Loucy (cell line): ENCODE results near the gene FCHSD2.

Experiments
- H2AFZ ChIP-seq: fragments of 200-600 bp; sonication (generic); 2 replicates; pipeline ENCODE4 v1.6.0; 2016; ENCODE audit warnings: antibody characterized with exemption, mild to moderate bottlenecking, low read length, moderate library complexity
- H3F3A ChIP-seq: fragments of 200-600 bp; 2 replicates; pipeline ENCODE4 v1.6.0; 2016; ENCODE audit warnings: antibody characterized with exemption, low read depth, mild to moderate bottlenecking
- H3K27me3 ChIP-seq: fragments of 200-600 bp; sonication (generic); 2 replicates; pipeline ENCODE4 v1.6.1; 2014; ENCODE audit warnings: low read length, mild to moderate bottlenecking; ENCODE audit not compliant: insufficient read depth, poor library complexity, severe bottlenecking
- H3K36me3 ChIP-seq: fragments of 200-600 bp; sonication (generic); 2 replicates; pipeline ENCODE4 v1.6.1; 2016; ENCODE audit warnings: low read length; ENCODE audit not compliant: insufficient read depth
- H3K4me1 ChIP-seq: fragments of 200-600 bp; sonication (generic); 2 replicates; pipeline ENCODE4 v1.5.1; 2014; ENCODE audit warnings: low read length, mild to moderate bottlenecking; ENCODE audit not compliant: insufficient read depth, poor library complexity, severe bottlenecking
- H3K4me2 ChIP-seq: fragments of 200-600 bp; sonication (generic); 2 replicates; pipeline ENCODE4 v1.6.0; 2014; ENCODE audit warnings: antibody characterized with exemption, low read length, low read depth, mild to moderate bottlenecking; ENCODE audit not compliant: poor library complexity, severe bottlenecking
- H3K4me3 ChIP-seq: fragments of 200-600 bp; sonication (generic); 2 replicates; pipeline ENCODE4 v1.5.1; 2014; ENCODE audit warnings: low read length, mild to moderate bottlenecking, mixed read lengths; ENCODE audit not compliant: poor library complexity, severe bottlenecking
- H3K79me2 ChIP-seq: fragments of 200-600 bp; sonication (generic); 2 replicates; pipeline ENCODE4 v1.6.1; 2014; ENCODE audit warnings: low read length; ENCODE audit not compliant: insufficient read depth
- H3K9ac ChIP-seq: fragments of 200-600 bp; sonication (generic); 2 replicates; pipeline ENCODE4 v1.6.0; 2014; ENCODE audit warnings: mild to moderate bottlenecking, low read depth, low read length, moderate library complexity; ENCODE audit not compliant: poor library complexity, severe bottlenecking
- H3K9me2 ChIP-seq: fragments of 200-600 bp; sonication (generic); replicated peaks from 2 replicates; pipeline ENCODE4 v1.6.1; 2016; ENCODE audit warnings: low read depth, low read length, mixed read lengths
- H3K9me3 ChIP-seq: fragments of 200-600 bp; sonication (generic); 2 replicates; pipeline ENCODE4 v1.6.1; 2014; ENCODE audit warnings: mild to moderate bottlenecking, antibody characterized with exemption, low read length, low read depth; ENCODE audit not compliant: insufficient read depth
- H4K20me1 ChIP-seq: fragments of 200-600 bp; sonication (generic); 2 replicates; pipeline ENCODE4 v1.6.0; 2014; ENCODE audit warnings: antibody characterized with exemption, low read length, mild to moderate bottlenecking; ENCODE audit not compliant: insufficient read depth, poor library complexity, severe bottlenecking
- CTCF ChIP-seq: fragments of 200-600 bp; sonication (generic); conservative IDR thresholded peaks from 2 replicates; pipeline ENCODE4 v1.5.1; 2014; ENCODE audit warnings: mild to moderate bottlenecking, antibody characterized with exemption, low read length
- EZH2phosphoT487 ChIP-seq: fragments of 200-600 bp; IDR thresholded peaks from 2 replicates; pipeline ENCODE4 v1.6.1; 2018; ENCODE audit warnings: antibody characterized with exemption, mild to moderate bottlenecking, moderate library complexity, borderline replicate concordance

Gene FCHSD2

GRCh38 chr11:73171436-73172161, 29.5 kb upstream of the FCHSD2 start:
- Histone ChIP-seq H3K4me1 (peaks cover 57% of the 10 kb centered on the region), H3K4me3 (no peak overlapping the region), H4K20me1 (no peaks in the 10 kb centered on the region), H3K79me2 (no peaks in the 10 kb centered on the region), H3K4me2 (no peak overlapping the region), H3K27me3 (no peaks in the 10 kb centered on the region), H2AFZ (no peak overlapping the region), H3K9me2 (no peaks in the 10 kb centered on the region), H3K9ac (no peak overlapping the region), H3K36me3 (no peaks in the 10 kb centered on the region), H3K9me3 (no peaks in the 10 kb centered on the region), H3F3A (no peaks in the 10 kb centered on the region)
- TF ChIP-seq CTCF (no peak), EZH2phosphoT487 (no peak)

- no peak overlapping the region for H3K4me2 ChIP-seq
Observed at GRCh38 chr11:73170140-73170539, 28.0 kb upstream of the FCHSD2 start.

GRCh38 chr11:73168925-73169579, 26.9 kb upstream of the FCHSD2 start:
- no peaks in the 10 kb centered on the region for H3K36me3 ChIP-seq
- peaks cover 63% of the 10 kb centered on the region for H3K4me1 ChIP-seq
- peak overlapping the region; percentile 18; the same call in 1 of the 2 replicates for H2AFZ ChIP-seq
- H3K27me3 ChIP-seq, result no peaks in the 10 kb centered on the region
- H4K20me1 ChIP-seq, result no peaks in the 10 kb centered on the region
- H3K4me2 ChIP-seq, result no peak overlapping the region
- H3K9me2 ChIP-seq, result no peaks in the 10 kb centered on the region
- TF ChIP-seq EZH2phosphoT487, result no peak
- no peak for TF ChIP-seq CTCF
- H3K9ac ChIP-seq, result peak overlapping the region; percentile 37
- no peak overlapping the region for H3K4me3 ChIP-seq
- no peaks in the 10 kb centered on the region for H3K9me3 ChIP-seq
- no peaks in the 10 kb centered on the region for H3F3A ChIP-seq
- H3K79me2 ChIP-seq, result no peaks in the 10 kb centered on the region

More at GRCh38 chr11:73170140-73170539, 28.0 kb upstream of the FCHSD2 start:
- Histone ChIP-seq H3K4me3 (no peak overlapping the region), H3K9me3 (no peaks in the 10 kb centered on the region), H3K79me2 (no peaks in the 10 kb centered on the region), H3F3A (no peaks in the 10 kb centered on the region), H3K27me3 (no peaks in the 10 kb centered on the region), H3K4me1 (peaks cover 54% of the 10 kb centered on the region), H3K9ac (peak overlapping the region; percentile 37), H4K20me1 (no peaks in the 10 kb centered on the region), H2AFZ (no peak overlapping the region), H3K36me3 (no peaks in the 10 kb centered on the region), H3K9me2 (no peaks in the 10 kb centered on the region)
- no peak for TF ChIP-seq EZH2phosphoT487
- TF ChIP-seq CTCF, result no peak
